ENCODE results near the gene TMEM42.

The TMEM42 gene

DNA sequence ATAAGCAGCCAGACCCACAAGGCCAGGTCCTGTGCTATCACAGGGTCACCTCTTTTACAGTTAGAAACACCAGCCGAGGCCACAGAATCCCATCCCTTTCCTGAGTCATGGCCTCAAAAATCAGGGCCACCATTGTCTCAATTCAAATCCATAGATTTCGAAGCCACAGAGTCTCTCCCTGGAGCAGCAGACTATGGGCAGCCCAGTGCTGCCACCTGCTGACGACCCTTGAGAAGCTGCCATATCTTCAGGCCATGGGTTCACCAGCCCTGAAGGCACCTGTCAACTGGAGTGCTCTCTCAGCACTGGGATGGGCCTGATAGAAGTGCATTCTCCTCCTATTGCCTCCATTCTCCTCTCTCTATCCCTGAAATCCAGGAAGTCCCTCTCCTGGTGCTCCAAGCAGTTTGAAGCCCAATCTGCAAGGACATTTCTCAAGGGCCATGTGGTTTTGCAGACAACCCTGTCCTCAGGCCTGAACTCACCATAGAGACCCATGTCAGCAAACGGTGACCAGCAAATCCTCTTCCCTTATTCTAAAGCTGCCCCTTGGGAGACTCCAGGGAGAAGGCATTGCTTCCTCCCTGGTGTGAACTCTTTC lies 52.3 kb downstream of the TMEM42 start:
- DNase-seq, result peak; percentile 13 to 45 (median 24)

DNA sequence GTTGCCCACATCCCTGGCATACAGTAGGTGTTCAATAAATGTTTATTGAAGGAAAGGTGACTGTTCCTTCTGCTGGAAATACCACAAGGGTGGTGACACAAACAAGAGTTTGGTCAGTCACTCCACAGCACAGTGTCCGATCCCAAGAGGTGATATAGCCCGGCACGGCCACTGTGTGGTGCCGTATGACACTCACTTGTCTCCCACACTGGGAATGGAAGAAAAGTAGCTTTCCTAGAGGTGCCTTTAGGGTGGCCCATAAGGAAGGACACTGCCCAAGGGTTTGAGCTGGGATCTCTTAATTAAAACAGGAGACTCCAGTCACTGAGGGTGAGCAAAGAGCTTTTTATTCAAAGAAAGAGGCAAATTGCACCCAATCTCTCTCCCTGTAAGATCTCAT lies 53.2 kb downstream of the TMEM42 start:
- no peak for DNase-seq

All from activated naive CD4-positive, alpha-beta T cell (primary cell).